K562 (cell line): ENCODE measurements around the gene LYPD5. TPM values are rescaled to one million over a fixed set of nuclear protein-coding genes. Genes with fewer than 3 reads are reported as not detected.

Experiments used
- BDP1 ChIP-seq: IDR thresholded peaks from 3 replicates; pipeline ENCODE4 v1.6.1; 2011; ENCODE audit not compliant: insufficient read length, insufficient read depth
- CHD4 ChIP-seq: fragments of 200-600 bp; sonication (generic); IDR thresholded peaks from 3 replicates; pipeline ENCODE4 v1.6.1; 2012; ENCODE audit warnings: low read depth, mild to moderate bottlenecking, mixed read lengths, low read length, inconsistent platforms; ENCODE audit not compliant: insufficient read depth, insufficient replicate concordance, poor library complexity, severe bottlenecking
- DLX4 ChIP-seq: fragments of 250-450 bp; sonication (Bioruptor Pico); IDR thresholded peaks from 2 replicates; pipeline ENCODE4 v1.6.1; 2021; ENCODE audit warnings: mild to moderate bottlenecking
- E2F6 ChIP-seq, 2 experiments: IDR thresholded peaks; 2 replicates each; pipeline ENCODE4 v1.6.1; 2011; ENCODE audit warnings: borderline replicate concordance in 1 of 2, control low read depth in 1 of 2, low read depth in 1 of 2, low read length in 1 of 2, mild to moderate bottlenecking in 1 of 2, mixed read lengths in 1 of 2, moderate library complexity in 1 of 2; ENCODE audit not compliant: insufficient read depth in 1 of 2, insufficient read length in 1 of 2, poor library complexity in 1 of 2, severe bottlenecking in 1 of 2; ENCODE audit errors: extremely low read depth in 1 of 2
- KLF13 ChIP-seq: fragments of 450-650 bp; IDR thresholded peaks from 2 replicates; pipeline ENCODE4 v1.6.1; 2016; ENCODE audit warnings: missing genetic modification characterization, low read depth, mild to moderate bottlenecking, missing compliant biosample characterization, moderate library complexity, borderline replicate concordance
- NFRKB ChIP-seq: fragments of 450-650 bp; IDR thresholded peaks from 2 replicates; pipeline ENCODE4 v1.6.1; 2016; ENCODE audit warnings: low read depth
- PHF21A ChIP-seq: fragments of 450-650 bp; IDR thresholded peaks from 2 replicates; pipeline ENCODE4 v1.6.1; 2017; ENCODE audit warnings: low read depth, borderline replicate concordance
- POU5F1 ChIP-seq: fragments of 150-350 bp; IDR thresholded peaks from 2 replicates; pipeline ENCODE4 v1.6.1; 2014; ENCODE audit warnings: borderline replicate concordance, low read length, low read depth, mild to moderate bottlenecking; ENCODE audit not compliant: partially characterized antibody
- RBM25 ChIP-seq: fragments of 200-400 bp; formaldehyde crosslinking; IDR thresholded peaks from 2 replicates; pipeline ENCODE4 v1.6.1; 2018; ENCODE audit warnings: low read length, low read depth, moderate library complexity; ENCODE audit not compliant: severe bottlenecking
- SAFB ChIP-seq: fragments of 200-400 bp; formaldehyde crosslinking; IDR thresholded peaks from 2 replicates; pipeline ENCODE4 v1.6.1; 2017; ENCODE audit warnings: low read depth, low read length, borderline replicate concordance
- TCF7L2 ChIP-seq: fragments of 150-350 bp; IDR thresholded peaks from 2 replicates; pipeline ENCODE4 v1.6.1; 2016; ENCODE audit warnings: low read depth, mild to moderate bottlenecking, low read length, moderate library complexity
- THRB ChIP-seq: fragments of 450-650 bp; formaldehyde crosslinking; conservative IDR thresholded peaks from 2 replicates; pipeline ENCODE4 v1.4.0; 2022; ENCODE audit warnings: mild to moderate bottlenecking, missing genetic modification characterization
- ZEB2 ChIP-seq: fragments of 450-650 bp; IDR thresholded peaks from 2 replicates; pipeline ENCODE4 v1.6.1; 2016
- ZHX1 ChIP-seq: fragments of 150-350 bp; conservative IDR thresholded peaks from 2 replicates; pipeline ENCODE4 v1.6.1; 2014; ENCODE audit warnings: low read length
- ZNF311 ChIP-seq: fragments of 250-450 bp; sonication (Bioruptor Pico); IDR thresholded peaks from 2 replicates; pipeline ENCODE4 v1.4.0; 2020; ENCODE audit warnings: mild to moderate bottlenecking, moderate library complexity
- ZNF584 ChIP-seq: fragments of 200-800 bp; sonication (Bioruptor generic); IDR thresholded peaks from 2 replicates; pipeline ENCODE4 v1.6.1; 2016; ENCODE audit warnings: low read depth, mild to moderate bottlenecking, missing genetic modification characterization, missing compliant biosample characterization
- ZNF75A ChIP-seq: fragments of 450-650 bp; formaldehyde crosslinking; IDR thresholded peaks from 2 replicates; pipeline ENCODE4 v1.4.0; 2020; ENCODE audit warnings: mild to moderate bottlenecking
- ZNF785 ChIP-seq: fragments of 250-450 bp; sonication (Bioruptor Pico); IDR thresholded peaks from 2 replicates; pipeline ENCODE4 v1.4.0; 2020; ENCODE audit warnings: mild to moderate bottlenecking
- polyA plus RNA-seq, 8 experiments: library from polyadenylated mRNA; depleted of rRNA in 4 of 8; stranded (reverse) in 5 of 8; unstranded in 3 of 8; fragments of >200 nt; fragmentation: Nextera tagmentation in 2 of 8; fragmentation: Illumina TruSeq in 1 of 8; extraction: Ambion mirVana in 2 of 8; extraction: Trizol in 1 of 8; gene quantifications; 2 replicates each; pipeline versions ENCODE4 v1.2.1 to v1.2.3, GENCODE V29; 2011 to 2014; ENCODE audit warnings: inconsistent platforms in 1 of 8, missing spikeins in 1 of 8
- total RNA-seq, 7 experiments: library from RNA; depleted of rRNA in 6 of 7; stranded (reverse); fragments of >200 nt in 6 of 7; fragmentation: Illumina TruSeq in 2 of 7; extraction: Trizol in 2 of 7; gene quantifications; 2 replicates each; pipeline versions ENCODE4 v1.2.1 to v1.2.3, GENCODE V29; 2011 to 2021; ENCODE audit warnings: low replicate concordance in 1 of 7
- TF ChIP-seq, protein P1 (sequence below), 2 experiments: fragments of 200-800 bp in 1 of 2; sonication (Bioruptor generic) in 1 of 2; sonication (generic) in 1 of 2; formaldehyde crosslinking in 1 of 2; IDR thresholded peaks in 1 of 2; conservative IDR thresholded peaks in 1 of 2; 2 replicates each; pipeline versions ENCODE4 v1.5.0 to v1.6.1; 2016 to 2020; ENCODE audit warnings: missing compliant biosample characterization in 1 of 2, missing genetic modification characterization in 1 of 2, missing genetic modification reagents in 1 of 2

LYPD5 gene
- total and polyA plus RNA-seq, 9 of the 15 experiments (the other 6 are each of a cell fraction or from before 2014, with no cell fraction given): 0.03 to 0.22 (median 0.10) TPM; not detected in 3

- TF ChIP-seq, protein P1, sequence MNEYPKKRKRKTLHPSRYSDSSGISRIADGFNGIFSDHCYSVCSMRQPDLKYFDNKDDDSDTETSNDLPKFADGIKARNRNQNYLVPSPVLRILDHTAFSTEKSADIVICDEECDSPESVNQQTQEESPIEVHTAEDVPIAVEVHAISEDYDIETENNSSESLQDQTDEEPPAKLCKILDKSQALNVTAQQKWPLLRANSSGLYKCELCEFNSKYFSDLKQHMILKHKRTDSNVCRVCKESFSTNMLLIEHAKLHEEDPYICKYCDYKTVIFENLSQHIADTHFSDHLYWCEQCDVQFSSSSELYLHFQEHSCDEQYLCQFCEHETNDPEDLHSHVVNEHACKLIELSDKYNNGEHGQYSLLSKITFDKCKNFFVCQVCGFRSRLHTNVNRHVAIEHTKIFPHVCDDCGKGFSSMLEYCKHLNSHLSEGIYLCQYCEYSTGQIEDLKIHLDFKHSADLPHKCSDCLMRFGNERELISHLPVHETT (CRISPR knock-in tag; conservative IDR thresholded peaks at IDR 0.05 in 1 of 2, IDR thresholded peaks at IDR 0.05 in 1 of 2): peak in 1 of 2 experiments; percentile 47; a peak in 1 of 4 replicates
- TF ChIP-seq PHF21A (no peak), ZNF311 (CRISPR knock-in tag) (no peak), ZEB2 (no peak), ZNF785 (CRISPR knock-in tag) (no peak), TCF7L2 (no peak), ZNF584 (CRISPR knock-in tag) (no peak), CHD4 (no peak), DLX4 (CRISPR knock-in tag) (no peak), ZNF75A (CRISPR knock-in tag) (no peak), BDP1 (no peak), THRB (CRISPR knock-in tag) (no peak; the same call in 1 of the 2 replicates), SAFB (peak; percentile 84; the same call in 1 of the 2 replicates), POU5F1 (peak; percentile 67), ZHX1 (0 out of 2 replicates have a peak, but pooled peaks have one; percentile 39), RBM25 (peak; percentile 92), KLF13 (tag) (0 out of 2 replicates have a peak, but pooled peaks have one; percentile 37), NFRKB (peak; percentile 98), E2F6 (IDR thresholded peaks at IDR 0.05; ENCODE audit: borderline replicate concordance in 1 of 2, extremely low read depth in 1 of 2, insufficient read depth in 1 of 2, insufficient read length in 1 of 2, low read depth in 1 of 2, low read length in 1 of 2, poor library complexity in 1 of 2, severe bottlenecking in 1 of 2) (peak; percentile 51 to 85)
Observed at GRCh38 chr19:43754503-43755255, 47.6 kb downstream of the LYPD5 start, which contains the start of gene SMG9 (continued).
